Neutrophil (primary cell): ENCODE measurements around the gene XYLT1.

Source experiments
- H3K27ac ChIP-seq: fragments of 200-600 bp; sonication (generic); 2 replicates; pipeline ENCODE4 v1.5.1; 2016; ENCODE audit warnings: mild to moderate bottlenecking, moderate library complexity
- H3K27me3 ChIP-seq: fragments of 200-600 bp; sonication (generic); 2 replicates; pipeline ENCODE4 v1.6.0; 2016; ENCODE audit warnings: mild to moderate bottlenecking
- H3K36me3 ChIP-seq: fragments of 200-600 bp; sonication (generic); 2 replicates; pipeline ENCODE4 v1.5.1; 2017
- H3K4me1 ChIP-seq, 2 experiments: fragments of 200-600 bp in 1 of 2; sonication (generic) in 1 of 2; 1 replicate in 1 of 2; 2 replicates in 1 of 2; pipeline versions ENCODE4 v1.5.1 to v1.6.1; 2013 to 2016; ENCODE audit warnings: low read depth in 1 of 2, low read length in 1 of 2, mild to moderate bottlenecking in 1 of 2, moderate library complexity in 1 of 2; ENCODE audit not compliant: control insufficient read depth in 1 of 2, insufficient read depth in 1 of 2
- H3K4me3 ChIP-seq, 2 experiments: fragments of 200-600 bp in 1 of 2; sonication (generic) in 1 of 2; 1 replicate in 1 of 2; 2 replicates in 1 of 2; pipeline ENCODE4 v1.5.1; 2013 to 2016; ENCODE audit warnings: low read depth in 1 of 2, low read length in 1 of 2, mild to moderate bottlenecking in 1 of 2, moderate library complexity in 1 of 2
- H3K9me3 ChIP-seq: fragments of 200-600 bp; sonication (generic); 2 replicates; pipeline ENCODE4 v1.5.1; 2016
- CTCF ChIP-seq: fragments of 200-600 bp; sonication (generic); IDR thresholded peaks from 2 replicates; pipeline ENCODE4 v1.5.1; 2016; ENCODE audit warnings: antibody characterized with exemption

The XYLT1 gene

GRCh38 chr16:17293813-17294558 lies 176.8 kb downstream of the XYLT1 start:
- Histone ChIP-seq H3K4me3 (no peak overlapping the region), H3K4me1 (peaks cover 30 to 32% of the 10 kb centered on the region in 2 experiments), H3K9me3 (no peaks in the 10 kb centered on the region), H3K36me3 (no peaks in the 10 kb centered on the region), H3K27ac (peak overlapping the region; percentile 77), H3K27me3 (no peaks in the 10 kb centered on the region)
- TF ChIP-seq CTCF: no peak

DNA sequence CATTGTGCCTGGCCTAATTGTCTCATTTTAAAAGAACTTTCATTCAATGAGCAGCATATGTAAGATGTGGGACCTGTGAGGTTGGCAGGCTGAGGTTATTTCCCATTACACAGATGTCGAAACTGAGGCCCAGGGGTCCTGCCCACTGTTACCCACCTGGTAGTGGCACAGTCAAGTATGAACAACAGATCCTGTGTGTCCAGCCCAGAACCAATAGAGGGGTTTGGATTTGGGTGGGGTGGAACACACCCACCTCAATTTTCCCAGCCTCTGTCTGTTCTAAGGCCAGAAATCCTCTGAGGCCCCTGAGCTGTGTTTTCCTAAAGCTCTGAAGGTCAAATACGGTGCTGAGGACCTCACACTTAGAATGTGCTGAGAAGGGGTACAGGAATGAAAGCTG lies 179.5 kb downstream of the XYLT1 start:
- Histone ChIP-seq H3K27ac (no peak overlapping the region), H3K4me1 (peaks cover 30 to 32% of the 10 kb centered on the region in 2 experiments), H3K36me3 (no peaks in the 10 kb centered on the region), H3K4me3 (no peak overlapping the region), H3K27me3 (no peaks in the 10 kb centered on the region), H3K9me3 (no peaks in the 10 kb centered on the region)
- TF ChIP-seq CTCF: no peak

DNA sequence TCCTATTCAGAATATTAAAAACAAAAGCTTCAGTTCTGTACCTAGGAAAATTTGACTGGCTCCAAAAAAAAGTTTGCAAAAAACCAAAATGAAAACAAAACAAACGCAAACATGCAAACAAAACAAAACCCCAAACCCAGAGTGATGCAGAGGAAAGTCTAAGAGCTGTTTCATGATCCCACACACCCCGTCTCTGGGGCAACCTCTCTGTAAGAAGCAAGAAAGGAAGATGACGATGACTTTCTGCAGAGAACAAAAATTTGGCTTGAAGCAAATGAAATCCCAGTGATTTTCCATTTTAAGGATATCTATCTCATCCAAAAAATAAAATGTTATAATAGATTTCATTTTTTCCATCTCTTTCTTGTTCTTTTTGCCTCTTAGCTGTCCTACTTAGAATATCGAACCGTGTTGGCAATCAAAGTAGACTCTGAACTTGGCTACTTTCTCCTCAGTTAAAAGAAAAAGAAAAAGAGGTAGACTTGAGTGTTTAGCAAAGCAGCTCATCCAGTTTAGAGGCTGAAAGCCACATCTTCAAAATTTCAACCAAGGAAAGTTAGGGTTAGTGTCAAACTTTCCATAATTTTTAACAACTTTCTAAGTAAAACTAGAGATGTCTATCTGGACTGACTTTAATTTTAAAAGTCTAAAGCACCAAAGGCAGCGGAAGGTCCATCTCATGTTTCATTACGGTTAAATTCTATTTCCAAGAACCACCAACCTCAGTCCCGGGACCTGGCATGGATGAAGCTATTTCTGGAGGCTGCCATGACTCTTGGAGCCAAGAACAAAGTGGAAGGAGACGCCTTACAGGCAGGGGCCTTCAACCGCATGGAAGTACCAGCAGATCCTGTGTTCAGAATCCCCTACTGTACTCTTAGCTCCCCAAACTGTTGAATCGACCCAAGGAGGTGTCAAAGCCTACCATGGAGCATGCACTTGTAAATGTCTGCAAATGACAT lies 180.8 kb downstream of the XYLT1 start:
- Histone ChIP-seq H3K9me3 (no peaks in the 10 kb centered on the region), H3K36me3 (no peaks in the 10 kb centered on the region), H3K4me3 (no peak overlapping the region), H3K4me1 (peaks cover 21% of the 10 kb centered on the region in 2 experiments), H3K27ac (no peak overlapping the region), H3K27me3 (no peaks in the 10 kb centered on the region)
- no peak for TF ChIP-seq CTCF

GRCh38 chr16:17289050-17289449 lies 181.7 kb downstream of the XYLT1 start:
- Histone ChIP-seq H3K4me3 (no peak overlapping the region), H3K4me1 (peaks cover 12% of the 10 kb centered on the region in 2 experiments), H3K27me3 (no peaks in the 10 kb centered on the region), H3K9me3 (no peaks in the 10 kb centered on the region), H3K27ac (no peak overlapping the region), H3K36me3 (no peaks in the 10 kb centered on the region)
- TF ChIP-seq CTCF: no peak

- Histone ChIP-seq H3K27ac (no peak overlapping the region), H3K4me1 (peaks cover 2 to 8% of the 10 kb centered on the region in 2 experiments), H3K4me3 (no peak overlapping the region), H3K27me3 (no peaks in the 10 kb centered on the region), H3K36me3 (no peaks in the 10 kb centered on the region), H3K9me3 (no peaks in the 10 kb centered on the region)
- no peak for TF ChIP-seq CTCF
Measured at GRCh38 chr16:17287166-17287800, 183.5 kb downstream of the XYLT1 start.
